BE2C (cell line): ENCODE measurements around the gene MNT.
A peak's percentile ranks its signal among the peaks of the same experiment; 100 is the strongest.

Experiments
- DNase-seq: peaks from one replicate; pipeline ENCODE4 v3.0.0-alpha.2; 2020
- H3K27me3 ChIP-seq: fragments of 250-450 bp; sonication (Bioruptor Pico); 2 replicates; pipeline ENCODE4 v1.5.1; 2020; ENCODE audit warnings: mild to moderate bottlenecking
- H3K36me3 ChIP-seq: fragments of 250-450 bp; sonication (Bioruptor Pico); 2 replicates; pipeline ENCODE4 v1.5.1; 2020; ENCODE audit warnings: mild to moderate bottlenecking
- H3K4me1 ChIP-seq: fragments of 250-450 bp; sonication (Bioruptor Pico); 2 replicates; pipeline ENCODE4 v1.5.1; 2020
- H3K4me3 ChIP-seq: 2 replicates; pipeline ENCODE4 v1.5.1; 2011; ENCODE audit warnings: low read depth, low read length
- H3K9me3 ChIP-seq: fragments of 250-450 bp; sonication (Bioruptor Pico); 2 replicates; pipeline ENCODE4 v1.5.1; 2020
- CTCF ChIP-seq: IDR thresholded peaks from 2 replicates; pipeline ENCODE4 v1.5.1; 2012; ENCODE audit warnings: mild to moderate bottlenecking, low read depth, low read length

The MNT gene

GRCh38 chr17:2371183-2372130 lies 29.4 kb downstream of the MNT start:
- Histone ChIP-seq H3K36me3 (no peaks in the 10 kb centered on the region; the same call in 1 of the 2 replicates), H3K9me3 (no peaks in the 10 kb centered on the region)

GRCh38 chr17:2370211-2370589 lies 30.7 kb downstream of the MNT start:
- Histone ChIP-seq H3K9me3 (no peaks in the 10 kb centered on the region), H3K4me1 (no peaks in the 10 kb centered on the region), H3K27me3 (no peaks in the 10 kb centered on the region), H3K36me3 (no peaks in the 10 kb centered on the region; the same call in 1 of the 2 replicates), H3K4me3 (no peak overlapping the region)
- no peak for TF ChIP-seq CTCF
- DNase-seq, result no peak

More at GRCh38 chr17:2371183-2372130, 29.4 kb downstream of the MNT start:
- H3K4me1 ChIP-seq, result no peaks in the 10 kb centered on the region
- DNase-seq, result no peak
- no peaks in the 10 kb centered on the region for H3K27me3 ChIP-seq
- no peak for TF ChIP-seq CTCF
- no peak overlapping the region for H3K4me3 ChIP-seq

GRCh38 chr17:2369551-2370210 lies 31.2 kb downstream of the MNT start:
- Histone ChIP-seq H3K9me3 (no peaks in the 10 kb centered on the region), H3K27me3 (no peaks in the 10 kb centered on the region), H3K36me3 (no peaks in the 10 kb centered on the region; the same call in 1 of the 2 replicates), H3K4me1 (no peaks in the 10 kb centered on the region), H3K4me3 (no peak overlapping the region)
- peak; percentile 10; the same call in 1 of the 2 replicates for TF ChIP-seq CTCF
- DNase-seq, result peak; percentile 36

GRCh38 chr17:2369039-2369438 lies 31.8 kb downstream of the MNT start:
- Histone ChIP-seq H3K4me1 (no peaks in the 10 kb centered on the region), H3K9me3 (no peaks in the 10 kb centered on the region), H3K4me3 (no peak overlapping the region), H3K27me3 (no peaks in the 10 kb centered on the region), H3K36me3 (no peaks in the 10 kb centered on the region; the same call in 1 of the 2 replicates)
- no peak for TF ChIP-seq CTCF
- no peak for DNase-seq

GRCh38 chr17:2368359-2368758 lies 32.5 kb downstream of the MNT start:
- no peak for TF ChIP-seq CTCF
- Histone ChIP-seq H3K27me3 (no peaks in the 10 kb centered on the region), H3K4me1 (no peaks in the 10 kb centered on the region), H3K9me3 (no peaks in the 10 kb centered on the region), H3K4me3 (no peak overlapping the region), H3K36me3 (no peaks in the 10 kb centered on the region; the same call in 1 of the 2 replicates)
- no peak for DNase-seq
